IPS DF 4.7 (cell line): ENCODE data around the gene RPGRIP1.
"Not testable (repeated sequence)": the region's sequence is repeated elsewhere in the genome, so short reads cannot be mapped to it uniquely, and the experiment has no call there.

ENCODE experiments used
- DNase-seq: peaks from one replicate; pipeline ENCODE4 v3.0.0-alpha.2; 2013; ENCODE audit warnings: low spot score; ENCODE audit errors: extremely low read depth

Gene RPGRIP1

GRCh38 chr14:21258005-21258888, 21.6 kb upstream of the RPGRIP1 start:
- DNase-seq, result no peak

GRCh38 chr14:21258889-21259787, 20.7 kb upstream of the RPGRIP1 start:
- DNase-seq, result no peak

GRCh38 chr14:21261824-21262223, 18.1 kb upstream of the RPGRIP1 start:
- DNase-seq, result no peak

- DNase-seq, result no peak
These were observed 17.5 kb upstream of the RPGRIP1 start for GRCh38 chr14:21262410-21262809.

- DNase-seq, result no peak
These were observed 16.4 kb upstream of the RPGRIP1 start for GRCh38 chr14:21263284-21264024.

GRCh38 chr14:21264025-21264801, 15.7 kb upstream of the RPGRIP1 start:
- no peak for DNase-seq

- no peak for DNase-seq
These were observed 12.4 kb upstream of the RPGRIP1 start for GRCh38 chr14:21267431-21267845.

- no peak for DNase-seq
These were observed 11.8 kb upstream of the RPGRIP1 start for GRCh38 chr14:21267886-21268616.

GRCh38 chr14:21268617-21269251, 11.1 kb upstream of the RPGRIP1 start:
- DNase-seq, result no peak

GRCh38 chr14:21269252-21270046, 10.4 kb upstream of the RPGRIP1 start, which contains the start of gene HNRNPC:
Gene HNRNPC, minus strand, starts transcription at chr14:21269442. Its CDS starts 35,249 bp downstream, at chr14:21234193.
- DNase-seq, result peak; percentile 100

GRCh38 chr14:21272661-21273060, 7.2 kb upstream of the RPGRIP1 start:
- not testable (repeated sequence) for DNase-seq

- DNase-seq, result no peak
These were observed 4.5 kb upstream of the RPGRIP1 start for GRCh38 chr14:21275261-21275858.

GRCh38 chr14:21278632-21279031, 1.3 kb upstream of the RPGRIP1 start:
- DNase-seq, result no peak

- not testable (repeated sequence) for DNase-seq
These were observed 2.0 kb downstream of the RPGRIP1 start for GRCh38 chr14:21281917-21282316.

GRCh38 chr14:21286516-21286915, 6.6 kb downstream of the RPGRIP1 start:
- not testable (repeated sequence) for DNase-seq

GRCh38 chr14:21287168-21287567, 7.3 kb downstream of the RPGRIP1 start:
- no peak for DNase-seq

GRCh38 chr14:21294026-21294425, 14.1 kb downstream of the RPGRIP1 start:
- DNase-seq, result not testable (repeated sequence)

- DNase-seq, result no peak
These were observed 18.5 kb downstream of the RPGRIP1 start for GRCh38 chr14:21298358-21298757.
